Cortex of kidney (tissue), 1 donor: ENCODE results near the gene VSIG2.

Source experiments
- DNase-seq: peaks from one replicate; lab custom pipeline; 2025; lab: John Stamatoyannopoulos, UW

Gene VSIG2

DNA sequence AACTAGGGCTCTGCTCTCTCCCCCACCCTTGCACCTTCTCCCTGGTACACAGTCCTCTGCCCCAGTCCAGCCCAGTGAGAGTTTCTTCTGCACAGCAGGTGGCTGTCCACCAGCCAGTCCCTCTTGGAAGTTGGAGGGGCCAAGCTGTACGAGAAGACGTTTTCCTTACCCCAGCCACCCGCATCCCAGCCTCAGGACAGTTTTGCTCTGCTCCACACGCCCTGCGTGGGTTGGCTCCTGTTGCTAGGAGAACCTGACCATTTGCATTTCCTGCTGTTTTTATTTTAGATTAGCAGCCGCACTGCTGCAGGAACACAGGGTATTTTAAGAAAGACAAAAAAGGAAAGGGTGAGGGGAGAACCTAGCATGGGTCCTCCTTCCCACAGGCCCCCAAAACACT, 29.9 kb downstream of the VSIG2 start:
- no peak for DNase-seq

GRCh38 chr11:124719534-124719933, 32.5 kb downstream of the VSIG2 start:
- DNase-seq, result no peak

- DNase-seq, result no peak
Measured at GRCh38 chr11:124718801-124719200, 33.3 kb downstream of the VSIG2 start.

DNA sequence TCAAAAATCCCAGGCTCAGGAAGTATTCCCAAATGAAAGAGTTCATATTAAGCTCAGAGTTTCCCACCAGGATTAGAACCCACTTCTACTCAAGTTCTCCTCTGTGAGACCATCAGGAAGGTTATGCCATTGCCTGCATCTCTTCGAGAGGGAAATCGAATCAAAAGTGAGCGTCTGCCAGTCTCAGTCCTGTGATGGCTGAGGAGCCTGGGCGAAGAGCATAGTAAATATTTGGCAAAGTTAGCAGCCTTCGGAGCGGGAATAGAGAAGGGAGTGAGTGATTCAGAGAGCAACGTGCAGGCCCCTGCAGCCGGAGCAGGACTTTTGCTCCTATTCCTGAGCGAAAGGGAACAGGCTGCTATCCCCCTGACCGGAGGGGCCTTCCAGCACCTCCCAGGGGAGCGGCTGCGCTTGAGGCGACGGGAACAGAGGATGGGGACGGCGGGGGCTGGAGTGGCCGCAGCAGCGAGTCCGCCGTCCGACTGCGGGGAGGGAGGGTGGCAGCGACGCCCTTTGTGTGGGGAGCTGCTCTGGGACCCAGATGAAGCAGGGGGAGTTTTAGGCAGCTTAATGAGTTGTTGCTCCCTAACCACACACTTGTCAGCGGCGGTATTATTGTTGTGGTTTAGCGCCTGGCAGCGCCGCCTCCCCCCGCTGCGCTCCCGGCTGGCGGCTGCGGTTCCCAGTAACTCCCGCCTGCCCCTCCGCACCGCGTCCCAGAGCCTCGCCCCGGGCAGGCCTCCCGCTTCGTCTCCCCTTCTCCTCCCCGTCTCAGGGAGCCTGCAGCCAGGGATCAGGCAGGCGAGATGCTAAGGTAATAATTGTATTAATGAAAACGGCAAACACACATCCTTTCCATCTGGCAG, 34.0 kb downstream of the VSIG2 start:
- no peak for DNase-seq

DNA sequence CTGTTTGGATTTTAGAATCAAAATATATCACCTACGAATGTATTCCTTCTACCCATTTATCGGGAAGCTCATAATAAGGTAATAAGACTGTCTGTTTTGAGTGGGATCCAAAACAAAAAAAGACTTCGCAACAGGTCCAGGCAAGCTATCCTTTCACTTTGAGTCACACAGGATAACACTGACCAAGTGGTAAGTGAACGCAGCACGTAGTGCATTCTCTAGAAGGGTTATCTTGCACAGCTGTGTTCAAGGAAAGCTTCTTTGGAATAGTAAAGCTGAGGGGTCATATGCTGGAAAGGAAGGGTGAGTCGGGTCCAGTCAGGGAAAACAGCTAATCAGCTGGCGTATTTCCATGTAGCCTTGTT, 34.7 kb downstream of the VSIG2 start:
- DNase-seq, result no peak

DNA sequence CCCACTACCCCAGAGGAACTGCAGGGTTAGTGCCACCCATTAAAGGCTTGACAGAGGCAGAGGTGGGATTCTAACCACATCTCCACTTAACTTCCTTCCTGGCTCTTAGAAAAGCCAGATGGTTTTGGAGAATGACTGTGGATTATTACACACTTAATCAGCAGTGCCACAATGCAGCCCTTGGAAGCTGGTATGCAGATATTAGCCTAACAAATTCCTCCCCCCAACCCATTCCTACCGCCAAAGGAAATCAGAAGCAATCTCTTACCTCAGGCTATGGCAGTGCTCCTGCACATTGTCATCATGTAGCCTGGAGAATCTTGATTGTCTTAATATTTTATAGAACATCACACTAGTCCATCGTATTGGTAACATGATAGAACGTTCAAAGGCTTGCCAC, 35.5 kb downstream of the VSIG2 start:
- no peak for DNase-seq

- DNase-seq, result no peak
Measured at GRCh38 chr11:124712392-124712791, 39.7 kb downstream of the VSIG2 start.

GRCh38 chr11:124707829-124708228, 44.2 kb downstream of the VSIG2 start:
- DNase-seq, result no peak

GRCh38 chr11:124700028-124700427, 52.0 kb downstream of the VSIG2 start:
- DNase-seq, result no peak

DNA sequence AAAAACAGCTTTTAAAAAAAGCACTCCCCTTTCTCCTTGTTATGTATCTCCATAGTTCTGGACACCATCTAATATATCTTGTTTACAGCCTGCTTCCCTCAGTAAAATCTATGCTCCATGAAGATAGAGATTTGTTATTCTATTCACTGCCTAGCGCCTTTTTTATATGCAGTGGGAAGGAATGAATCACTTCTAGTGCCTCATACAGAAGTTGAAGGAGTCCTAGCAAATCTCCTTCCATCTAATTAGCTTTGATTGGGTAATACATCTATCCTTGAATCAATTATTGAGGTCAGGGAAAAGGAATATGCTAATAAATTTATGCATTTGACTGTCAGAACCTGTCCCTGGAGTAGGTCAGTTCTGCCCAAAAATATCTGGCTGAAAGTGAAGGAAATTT, 52.5 kb downstream of the VSIG2 start:
- DNase-seq, result no peak
